ENCODE measurements around the gene SYTL3. TPM values are rescaled to one million over a fixed set of nuclear protein-coding genes. Genes with fewer than 3 reads are reported as not detected.

SYTL3 gene
- total and polyA plus RNA-seq, 8 donors = 3.1 to 14.6 (median 5.3) TPM

- no peak for DNase-seq
- Histone ChIP-seq H3K4me1 (peaks cover 0 to 38% (median 5%) of the 10 kb centered on the region in 4 donors), H3K27ac (peak overlapping the region in 2 of 5 donors; percentile 23 to 31), H3K36me3 (peaks cover 93 to 100% (median 100%) of the 10 kb centered on the region in 4 donors), H3K4me3 (no peak overlapping the region), H3K27me3 (no peaks in the 10 kb centered on the region), H3K9me3 (no peaks in the 10 kb centered on the region)
- TF ChIP-seq POLR2A (IDR thresholded peaks at IDR 0.05) = no peak
- TF ChIP-seq EP300 (IDR thresholded peaks at IDR 0.05) = no peak
- TF ChIP-seq POLR2AphosphoS5 (IDR thresholded peaks at IDR 0.05) = no peak
- TF ChIP-seq, protein P1, sequence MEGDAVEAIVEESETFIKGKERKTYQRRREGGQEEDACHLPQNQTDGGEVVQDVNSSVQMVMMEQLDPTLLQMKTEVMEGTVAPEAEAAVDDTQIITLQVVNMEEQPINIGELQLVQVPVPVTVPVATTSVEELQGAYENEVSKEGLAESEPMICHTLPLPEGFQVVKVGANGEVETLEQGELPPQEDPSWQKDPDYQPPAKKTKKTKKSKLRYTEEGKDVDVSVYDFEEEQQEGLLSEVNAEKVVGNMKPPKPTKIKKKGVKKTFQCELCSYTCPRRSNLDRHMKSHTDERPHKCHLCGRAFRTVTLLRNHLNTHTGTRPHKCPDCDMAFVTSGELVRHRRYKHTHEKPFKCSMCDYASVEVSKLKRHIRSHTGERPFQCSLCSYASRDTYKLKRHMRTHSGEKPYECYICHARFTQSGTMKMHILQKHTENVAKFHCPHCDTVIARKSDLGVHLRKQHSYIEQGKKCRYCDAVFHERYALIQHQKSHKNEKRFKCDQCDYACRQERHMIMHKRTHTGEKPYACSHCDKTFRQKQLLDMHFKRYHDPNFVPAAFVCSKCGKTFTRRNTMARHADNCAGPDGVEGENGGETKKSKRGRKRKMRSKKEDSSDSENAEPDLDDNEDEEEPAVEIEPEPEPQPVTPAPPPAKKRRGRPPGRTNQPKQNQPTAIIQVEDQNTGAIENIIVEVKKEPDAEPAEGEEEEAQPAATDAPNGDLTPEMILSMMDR (IDR thresholded peaks at IDR 0.05) = no peak
- 74 to 80% (median 78%) methylated on average over 19 to 21 of the region's 21 CpGs for WGBS, 5 donors
- intact Hi-C loops (cut with DNase I; ENCODE audit: low total_unique reads) = loop anchor here (10.0 kb wide), 1 partner anchor 56 kb away; no protein-coding TSS in a partner anchor
Observed at GRCh38 chr6:158770533-158771330, 120.9 kb downstream of the SYTL3 start.

- H3K9me3 ChIP-seq = no peaks in the 10 kb centered on the region
- H3K36me3 ChIP-seq = peaks cover 97 to 100% (median 100%) of the 10 kb centered on the region in 4 donors
- no peak overlapping the region for H3K4me3 ChIP-seq
- no peak for DNase-seq
- intact Hi-C loops (cut with DNase I; ENCODE audit: low total_unique reads) = loop anchor here (10.0 kb wide), 1 partner anchor 57 kb away; no protein-coding TSS in a partner anchor
- TF ChIP-seq EP300 (IDR thresholded peaks at IDR 0.05) (no peak), POLR2A (IDR thresholded peaks at IDR 0.05) (no peak), POLR2AphosphoS5 (IDR thresholded peaks at IDR 0.05) (no peak)
- TF ChIP-seq, protein P1 (IDR thresholded peaks at IDR 0.05) = no peak
- H3K27me3 ChIP-seq = no peaks in the 10 kb centered on the region
- H3K27ac ChIP-seq = peak overlapping the region in 2 of 5 donors; percentile 16 to 38
- WGBS, 5 donors = 86 to 93% (median 90%) methylated on average over 15 to 16 of the region's 16 CpGs
- H3K4me1 ChIP-seq = peaks cover 0 to 44% (median 5%) of the 10 kb centered on the region in 4 donors
Observed at GRCh38 chr6:158771399-158772152, 121.7 kb downstream of the SYTL3 start.

DNA sequence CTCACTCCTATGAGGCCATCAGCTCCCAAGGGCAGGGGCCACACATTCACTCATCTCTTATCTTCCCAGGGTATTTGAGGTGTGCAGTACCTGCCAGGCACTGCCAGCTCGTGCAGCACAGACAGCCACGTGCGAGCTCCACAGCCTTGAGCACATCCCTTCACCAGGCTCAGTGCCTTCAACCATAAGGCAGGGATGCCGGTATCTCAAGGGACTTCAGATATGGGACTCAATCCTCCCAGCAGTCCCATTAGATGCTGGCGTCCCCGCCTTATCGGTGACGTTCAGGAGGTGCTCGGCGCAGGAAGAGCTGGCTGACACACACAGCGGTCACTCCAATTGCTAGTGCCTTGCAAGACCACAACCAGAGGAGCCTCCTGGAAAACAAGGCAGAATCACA lies 122.3 kb downstream of the SYTL3 start:
- H3K36me3 ChIP-seq = peaks cover 97 to 100% (median 100%) of the 10 kb centered on the region in 4 donors

More for the DNA sequence above, 122.3 kb downstream of the SYTL3 start:
- intact Hi-C loops (cut with DNase I; ENCODE audit: low total_unique reads) = loop anchor here (10.0 kb wide), 1 partner anchor 57 kb away; no protein-coding TSS in a partner anchor
- H3K4me3 ChIP-seq = no peak overlapping the region
- peaks cover 0 to 44% (median 5%) of the 10 kb centered on the region in 4 donors for H3K4me1 ChIP-seq
- no peak for DNase-seq
- TF ChIP-seq POLR2AphosphoS5 (IDR thresholded peaks at IDR 0.05) (no peak), EP300 (IDR thresholded peaks at IDR 0.05) (no peak), POLR2A (IDR thresholded peaks at IDR 0.05) (no peak)
- TF ChIP-seq, protein P1 (IDR thresholded peaks at IDR 0.05) = no peak
- no peaks in the 10 kb centered on the region for H3K27me3 ChIP-seq
- 67 to 82% (median 75%) methylated on average over 9 to 11 of the region's 11 CpGs for WGBS, 5 donors
- H3K27ac ChIP-seq = peak overlapping the region in 2 of 5 donors; percentile 16 to 38
- no peaks in the 10 kb centered on the region for H3K9me3 ChIP-seq

Data from stomach (tissue), 9 donors.